Placental epithelial cell (primary cell): ENCODE results near the gene MAPK1. TPM values are rescaled to one million over a fixed set of nuclear protein-coding genes. Genes with fewer than 3 reads are reported as not detected.

Experiments
- small RNA-seq: library from RNA; depleted of rRNA; stranded (forward); fragments of <200 nt; gene quantifications from one replicate; pipeline ENCODE3, GENCODE V24; 2012
- total RNA-seq: library from RNA; depleted of rRNA; stranded (reverse); fragments of >200 nt; gene quantifications from 2 replicates; pipeline ENCODE4 v1.2.3, GENCODE V29; 2012

MAPK1 gene
- total RNA-seq, result 27.5 and 110 TPM in 2 replicates

GRCh38 chr22:21867528-21868266 is at the start of gene MAPK1:
Gene MAPK1, minus strand, starts transcription at chr22:21867645. Its CDS starts 205 bp downstream, at chr22:21867440.

GRCh38 chr22:21735200-21736083 is 132.0 kb downstream of the MAPK1 start, which contains the start of gene YPEL1:
Gene YPEL1, minus strand, starts transcription at chr22:21735794. Its CDS starts 25,050 bp downstream, at chr22:21710744.

Small RNA genes lying within 50 kb of the gene (small RNA-seq; reads per million reads assigned to genes)
- gene RN7SL280P, result not detected
- not detected for gene RNA5SP493

Other genes starting within 250 kb of the MAPK1 start
- 33.0 and 52.6 TPM in 2 replicates for gene YDJC, start 237.6 kb downstream of the MAPK1 start, total RNA-seq
- gene CCDC116, start 234.9 kb downstream of the MAPK1 start, total RNA-seq, result 0.11 and 0.79 TPM in 2 replicates
- gene SDF2L1, start 225.3 kb downstream of the MAPK1 start, total RNA-seq, result 14.9 and 53.8 TPM in 2 replicates
- 38.5 and 53.8 TPM in 2 replicates for gene PPIL2, start 201.6 kb downstream of the MAPK1 start, total RNA-seq
- gene YPEL1, start 131.9 kb downstream of the MAPK1 start, total RNA-seq, result 0.22 and 1.6 TPM in 2 replicates
- gene PPM1F, start 85.2 kb upstream of the MAPK1 start, total RNA-seq, result 24.3 and 31.4 TPM in 2 replicates
- gene TOP3B, start 115.1 kb upstream of the MAPK1 start, total RNA-seq, result 27.9 and 28.7 TPM in 2 replicates